H1 (cell line): ENCODE results near the gene NET1. TPM values are rescaled to one million over a fixed set of nuclear protein-coding genes. Genes with fewer than 3 reads are reported as not detected.

ENCODE experiments used
- EGR1 ChIP-seq: IDR thresholded peaks from 2 replicates; pipeline ENCODE4 v1.6.1; 2011; ENCODE audit warnings: low read depth, low read length, borderline replicate concordance
- RBBP5 ChIP-seq: IDR thresholded peaks from 2 replicates; pipeline ENCODE4 v1.7.1; 2012; ENCODE audit warnings: low read depth, mild to moderate bottlenecking, inconsistent platforms, low read length, moderate library complexity, borderline replicate concordance
- polyA plus RNA-seq, 7 experiments: library from polyadenylated mRNA; depleted of rRNA in 3 of 7; stranded (reverse) in 5 of 7; unstranded in 2 of 7; fragments of >200 nt in 5 of 7; fragments of 200-250 nt in 2 of 7; gene quantifications; 1 replicate in 5 of 7; 2 replicates in 1 of 7; 4 replicates in 1 of 7; pipeline versions ENCODE4 v1.2.1 to v1.2.3, GENCODE V29; 2011 to 2013; ENCODE audit warnings: missing spikeins in 2 of 7, mixed read lengths in 2 of 7
- total RNA-seq: library from RNA; stranded (reverse); fragmentation: NEBNext Ultra II Directional; extraction: Animal tissue kit (Norgen Biotek cat#: 25700); gene quantifications from 2 replicates; pipeline ENCODE4 v1.2.1, GENCODE V29; 2021

The NET1 gene
- total and polyA plus RNA-seq, 2 of the 8 experiments (the other 6 are each of a cell fraction or from before 2014, with no cell fraction given): 21.5 to 117 TPM

DNA sequence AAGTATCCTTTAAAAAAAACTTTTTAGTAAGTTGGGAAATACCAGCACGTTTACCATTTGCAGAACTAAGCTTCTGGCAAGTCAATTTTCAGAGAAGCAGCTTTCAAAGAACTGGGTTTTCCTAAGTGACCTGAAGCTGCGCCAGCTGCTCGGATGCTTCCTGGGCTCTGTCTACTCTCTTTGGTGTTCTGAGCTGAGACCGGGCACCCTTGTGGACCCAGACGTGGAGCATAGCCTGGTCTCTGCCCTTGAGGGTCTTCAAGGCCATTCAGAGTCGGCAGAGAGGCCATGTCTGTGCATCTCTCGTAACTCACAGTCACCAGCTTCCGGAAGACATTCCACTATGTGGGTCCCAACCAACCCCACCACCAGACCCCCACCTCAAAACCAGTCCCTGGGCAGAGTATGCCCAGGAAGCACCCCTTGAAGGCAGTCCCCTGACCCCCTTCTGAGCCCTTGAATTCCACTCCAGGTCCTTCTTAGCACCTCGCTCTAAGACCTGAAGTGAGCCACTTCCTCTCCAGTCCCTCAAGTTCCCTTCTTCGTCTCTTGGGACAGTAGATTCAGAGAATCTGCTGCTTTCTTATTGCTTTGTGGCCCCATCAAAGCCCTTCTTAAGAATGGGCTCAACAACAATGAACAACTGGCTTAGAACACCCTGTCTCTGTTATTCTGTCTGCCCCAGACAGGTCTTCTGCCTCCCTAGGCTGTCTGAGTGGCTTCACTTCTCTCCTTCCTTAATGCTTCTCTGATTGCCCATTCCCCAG is 78.5 kb downstream of the NET1 start (continued):
- no peak for TF ChIP-seq RBBP5
- no peak for TF ChIP-seq EGR1
- TF ChIP-seq, all 59 proteins: peak for 0
